Osteocyte (in vitro differentiated cells): ENCODE results near the gene KAT2A. TPM values are rescaled to one million over a fixed set of nuclear protein-coding genes. Genes with fewer than 3 reads are reported as not detected.
A peak's percentile ranks its signal among the peaks of the same experiment; 100 is the strongest.

Experiments
- DNase-seq: peaks from one replicate; pipeline ENCODE4 v3.0.0; 2021; ENCODE audit warnings: mixed read lengths; ENCODE audit not compliant: unreplicated experiment; ENCODE audit errors: extremely low spot score
- H3K27ac Mint-ChIP-seq: one replicate; pipeline ENCODE4 v1.8.0; 2021; ENCODE audit warnings: mild to moderate bottlenecking, mixed read lengths; ENCODE audit not compliant: unreplicated experiment
- H3K27me3 Mint-ChIP-seq: one replicate; pipeline ENCODE4 v1.8.0; 2021; ENCODE audit warnings: mixed read lengths; ENCODE audit not compliant: unreplicated experiment
- H3K36me3 Mint-ChIP-seq: one replicate; pipeline ENCODE4 v1.8.0; 2021; ENCODE audit warnings: mixed read lengths; ENCODE audit not compliant: unreplicated experiment
- H3K4me1 Mint-ChIP-seq: one replicate; pipeline ENCODE4 v1.8.0; 2021; ENCODE audit warnings: mixed read lengths; ENCODE audit not compliant: unreplicated experiment
- H3K4me3 Mint-ChIP-seq: one replicate; pipeline ENCODE4 v1.8.0; 2021; ENCODE audit warnings: mild to moderate bottlenecking, moderate library complexity, mixed read lengths; ENCODE audit not compliant: unreplicated experiment
- H3K9me3 Mint-ChIP-seq: one replicate; pipeline ENCODE4 v1.8.0; 2021; ENCODE audit warnings: mixed read lengths; ENCODE audit not compliant: unreplicated experiment
- CTCF ChIP-seq: fragments of 200-600 bp; sonication (generic); IDR thresholded peaks from 2 replicates; pipeline ENCODE4 v1.5.0; 2021; ENCODE audit warnings: antibody characterized with exemption, mild to moderate bottlenecking, moderate library complexity
- total RNA-seq: library from RNA; stranded (reverse); gene quantifications from 2 replicates; pipeline ENCODE4 v1.2.1, GENCODE V29; 2021

Gene KAT2A
- total RNA-seq, 1 donor from 2014 or later, result 40.4 TPM

DNA sequence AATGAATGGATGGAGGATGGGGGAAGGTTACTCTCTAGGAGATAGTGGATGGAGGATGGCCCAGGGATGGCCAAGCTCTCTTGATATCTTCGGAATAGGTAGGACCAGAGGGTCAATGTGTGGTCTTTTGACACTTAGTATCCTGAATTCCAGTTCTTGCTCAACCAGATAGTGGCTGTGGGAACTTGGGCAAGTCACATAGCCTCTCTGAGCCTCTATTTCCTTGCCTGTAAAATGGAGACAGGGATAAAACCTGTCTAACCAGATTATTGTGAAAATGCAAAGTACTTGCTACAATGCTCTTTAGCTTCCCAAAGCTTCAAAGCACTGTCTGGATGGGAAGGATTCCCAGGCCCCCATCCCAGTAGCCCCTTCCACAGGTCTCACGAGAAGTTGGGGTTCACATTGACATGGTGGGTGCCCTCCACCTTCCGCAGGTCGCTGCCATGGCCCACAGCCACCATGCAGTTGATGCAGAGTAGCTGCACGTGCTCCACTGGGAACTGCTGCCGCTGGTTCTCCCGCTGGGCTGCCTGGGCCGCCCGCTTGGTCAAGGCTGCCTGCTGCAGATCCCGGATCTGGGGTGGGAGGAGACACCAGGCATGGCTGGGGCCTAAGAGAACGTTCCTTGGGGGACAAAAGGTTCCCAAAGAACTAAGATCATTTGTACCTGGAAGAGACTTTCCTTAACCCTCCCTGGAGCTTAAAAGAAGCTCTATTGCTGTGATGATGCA is 17.8 kb downstream of the KAT2A start:
- Mint-ChIP-seq H3K4me1 (peaks cover 3% of the 10 kb centered on the region), H3K27ac (no peak overlapping the region), H3K27me3 (no peaks in the 10 kb centered on the region), H3K36me3 (no peaks in the 10 kb centered on the region), H3K4me3 (no peak overlapping the region), H3K9me3 (no peaks in the 10 kb centered on the region)
- TF ChIP-seq CTCF, result no peak
- DNase-seq, result no peak

DNA sequence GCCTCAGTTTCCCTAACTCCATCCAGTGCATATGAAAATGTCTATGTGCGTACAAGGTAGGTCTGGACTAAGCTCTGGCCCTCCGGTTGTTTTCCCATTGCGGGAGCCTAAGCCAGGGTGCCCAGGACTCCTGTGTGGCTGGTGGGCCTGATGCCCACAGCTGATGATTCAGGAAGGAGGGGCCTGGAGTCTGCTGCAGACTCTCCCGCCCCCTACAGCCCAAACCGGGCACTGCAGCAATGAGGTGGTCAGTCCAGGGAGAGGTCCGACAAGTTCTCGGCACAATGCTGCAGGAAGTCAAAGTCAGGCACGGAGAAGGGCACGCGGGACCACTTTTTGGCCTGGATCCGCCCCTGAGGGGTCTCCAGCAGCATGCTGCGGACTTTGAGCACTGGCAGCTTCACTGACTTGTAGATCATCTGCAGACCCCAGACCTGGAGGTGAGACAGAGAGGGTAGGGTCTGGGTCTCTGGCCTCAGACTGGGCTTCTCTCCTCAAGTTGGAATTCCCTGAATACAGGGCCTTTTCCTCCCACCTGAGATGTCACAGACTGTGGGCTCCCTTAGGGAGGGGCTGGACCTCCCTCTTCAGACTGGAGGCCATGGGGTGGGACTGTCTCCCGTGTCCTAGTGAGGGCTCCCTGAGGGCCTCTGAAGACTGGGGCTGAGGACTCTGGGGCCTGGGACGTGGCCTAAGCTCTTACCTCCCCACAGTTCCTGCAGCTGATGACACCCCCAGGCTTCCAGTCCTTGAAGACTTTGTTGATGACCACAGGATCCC is 19.5 kb downstream of the KAT2A start:
- Mint-ChIP-seq H3K36me3 (no peaks in the 10 kb centered on the region), H3K27me3 (peaks cover 13% of the 10 kb centered on the region), H3K9me3 (no peaks in the 10 kb centered on the region)

GRCh38 chr17:42098730-42099399 is 22.3 kb downstream of the KAT2A start:
- H3K9me3 Mint-ChIP-seq, result no peaks in the 10 kb centered on the region
- peaks cover 2% of the 10 kb centered on the region for H3K4me1 Mint-ChIP-seq
- no peak overlapping the region for H3K27ac Mint-ChIP-seq
- no peak for DNase-seq
- peaks cover 15% of the 10 kb centered on the region for H3K27me3 Mint-ChIP-seq
- no peaks in the 10 kb centered on the region for H3K36me3 Mint-ChIP-seq
- H3K4me3 Mint-ChIP-seq, result no peak overlapping the region
- no peak for TF ChIP-seq CTCF

More for the DNA sequence above, 19.5 kb downstream of the KAT2A start:
- Mint-ChIP-seq H3K27ac (no peak overlapping the region), H3K4me3 (no peak overlapping the region), H3K4me1 (peaks cover 2% of the 10 kb centered on the region)
- DNase-seq, result peak; percentile 91
- peak; percentile 78 for TF ChIP-seq CTCF

GRCh38 chr17:42097691-42098631 is 23.2 kb downstream of the KAT2A start, which contains the start of gene ZNF385C:
TSS of gene ZNF385C (minus strand) at chr17:42098473. CDS start at chr17:42063056, 35,417 bp downstream.
- DNase-seq, result no peak
- Mint-ChIP-seq H3K27me3 (peaks cover 15% of the 10 kb centered on the region), H3K9me3 (no peaks in the 10 kb centered on the region), H3K4me1 (peaks cover 2% of the 10 kb centered on the region), H3K36me3 (no peaks in the 10 kb centered on the region), H3K27ac (no peak within 1 kb of the TSS), H3K4me3 (no peak within 1 kb of the TSS)
- no peak for TF ChIP-seq CTCF
